HG02571 (cell line): ENCODE data around the gene BRF1.
"Not testable (repeated sequence)": the region's sequence is repeated elsewhere in the genome, so short reads cannot be mapped to it uniquely, and the experiment has no call there.

Source experiments
- ATAC-seq: cut with Tn5 transposase; IDR thresholded peaks from one replicate; pipeline ENCODE4 v1.9.1; 2021; ENCODE audit warnings: mild to moderate bottlenecking, moderate library complexity; ENCODE audit not compliant: unreplicated experiment

The BRF1 gene

GRCh38 chr14:105333020-105333490 is 32.3 kb upstream of the BRF1 start:
- ATAC-seq, result no peak

- no peak for ATAC-seq
Measured at GRCh38 chr14:105332350-105332874, 31.6 kb upstream of the BRF1 start.

- no peak for ATAC-seq
Measured at GRCh38 chr14:105331575-105332349, 31.0 kb upstream of the BRF1 start.

- no peak for ATAC-seq
Measured at GRCh38 chr14:105330491-105330895, 29.7 kb upstream of the BRF1 start.

GRCh38 chr14:105329411-105330150 is 28.8 kb upstream of the BRF1 start:
- ATAC-seq, result no peak

GRCh38 chr14:105328678-105329390 is 28.0 kb upstream of the BRF1 start:
- ATAC-seq, result no peak

GRCh38 chr14:105328070-105328677 is 27.4 kb upstream of the BRF1 start:
- no peak for ATAC-seq

- ATAC-seq, result not testable (repeated sequence)
Measured at GRCh38 chr14:105327695-105328045, 26.9 kb upstream of the BRF1 start.

- no peak for ATAC-seq
Measured at GRCh38 chr14:105326891-105327694, 26.3 kb upstream of the BRF1 start.

GRCh38 chr14:105326568-105326867 is 25.7 kb upstream of the BRF1 start:
- ATAC-seq, result no peak

- no peak for ATAC-seq
Measured at GRCh38 chr14:105325716-105326567, 25.1 kb upstream of the BRF1 start.

- no peak for ATAC-seq
Measured at GRCh38 chr14:105325303-105325702, 24.5 kb upstream of the BRF1 start.

- no peak for ATAC-seq
Measured at GRCh38 chr14:105324871-105325270, 24.1 kb upstream of the BRF1 start.

GRCh38 chr14:105324080-105324778 is 23.4 kb upstream of the BRF1 start:
- ATAC-seq, result no peak

- no peak for ATAC-seq
Measured at GRCh38 chr14:105323663-105324062, 22.9 kb upstream of the BRF1 start.

- no peak for ATAC-seq
Measured at GRCh38 chr14:105322791-105323556, 22.2 kb upstream of the BRF1 start.

GRCh38 chr14:105317546-105317945 is 16.7 kb upstream of the BRF1 start:
- ATAC-seq, result no peak

- ATAC-seq, result no peak
Measured at GRCh38 chr14:105316968-105317510, 16.2 kb upstream of the BRF1 start.
